GM06990 (cell line): Measurements from ENCODE around the gene GFOD1.

Experiments used
- DNase-seq: peaks from one replicate; pipeline ENCODE4 v3.0.0-alpha.2; 2011; ENCODE audit not compliant: insufficient read length; ENCODE audit errors: extremely low read depth
- H3K27me3 ChIP-seq: replicated peaks from 2 replicates; pipeline ENCODE4 v1.6.0; 2011; ENCODE audit warnings: low read length; ENCODE audit not compliant: control insufficient read depth, insufficient read depth
- H3K36me3 ChIP-seq: 2 replicates; pipeline ENCODE4 v1.5.1; 2011; ENCODE audit warnings: low read length; ENCODE audit not compliant: control insufficient read depth, insufficient read depth
- H3K4me3 ChIP-seq: replicated peaks from 2 replicates; pipeline ENCODE4 v1.5.1; 2011; ENCODE audit warnings: low read depth, mild to moderate bottlenecking, control low read depth, low read length
- TF ChIP-seq, protein P1 (sequence below): IDR thresholded peaks from 2 replicates; pipeline ENCODE4 v1.5.1; 2011; ENCODE audit warnings: low read length, control low read depth, mild to moderate bottlenecking, inconsistent platforms; ENCODE audit not compliant: insufficient read depth, poor library complexity, severe bottlenecking

Gene GFOD1

DNA sequence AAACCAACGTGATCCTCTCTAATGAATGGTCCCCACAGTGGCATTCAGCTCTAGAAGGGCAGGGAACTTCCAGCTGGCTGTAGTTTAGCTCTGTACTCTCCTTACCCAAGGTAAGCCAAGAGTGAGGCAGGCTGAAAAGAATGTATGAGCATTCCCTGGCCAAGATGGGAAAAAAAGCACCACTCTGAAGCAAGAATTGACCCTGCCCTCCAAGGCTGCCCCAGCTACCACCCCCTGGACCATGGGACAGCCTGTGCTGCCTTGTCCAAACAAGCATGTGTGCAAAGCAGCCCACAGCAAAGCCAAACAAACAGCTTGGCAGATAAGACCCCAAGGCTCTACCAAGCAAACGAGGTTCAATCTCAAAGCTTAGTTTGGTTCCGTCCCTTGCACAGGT is 73.9 kb downstream of the GFOD1 start:
- no peak for DNase-seq
- TF ChIP-seq, protein P1, sequence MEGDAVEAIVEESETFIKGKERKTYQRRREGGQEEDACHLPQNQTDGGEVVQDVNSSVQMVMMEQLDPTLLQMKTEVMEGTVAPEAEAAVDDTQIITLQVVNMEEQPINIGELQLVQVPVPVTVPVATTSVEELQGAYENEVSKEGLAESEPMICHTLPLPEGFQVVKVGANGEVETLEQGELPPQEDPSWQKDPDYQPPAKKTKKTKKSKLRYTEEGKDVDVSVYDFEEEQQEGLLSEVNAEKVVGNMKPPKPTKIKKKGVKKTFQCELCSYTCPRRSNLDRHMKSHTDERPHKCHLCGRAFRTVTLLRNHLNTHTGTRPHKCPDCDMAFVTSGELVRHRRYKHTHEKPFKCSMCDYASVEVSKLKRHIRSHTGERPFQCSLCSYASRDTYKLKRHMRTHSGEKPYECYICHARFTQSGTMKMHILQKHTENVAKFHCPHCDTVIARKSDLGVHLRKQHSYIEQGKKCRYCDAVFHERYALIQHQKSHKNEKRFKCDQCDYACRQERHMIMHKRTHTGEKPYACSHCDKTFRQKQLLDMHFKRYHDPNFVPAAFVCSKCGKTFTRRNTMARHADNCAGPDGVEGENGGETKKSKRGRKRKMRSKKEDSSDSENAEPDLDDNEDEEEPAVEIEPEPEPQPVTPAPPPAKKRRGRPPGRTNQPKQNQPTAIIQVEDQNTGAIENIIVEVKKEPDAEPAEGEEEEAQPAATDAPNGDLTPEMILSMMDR: no peak
- Histone ChIP-seq H3K4me3 (no peak overlapping the region), H3K36me3 (peaks cover 2% of the 10 kb centered on the region), H3K27me3 (no peaks in the 10 kb centered on the region)

DNA sequence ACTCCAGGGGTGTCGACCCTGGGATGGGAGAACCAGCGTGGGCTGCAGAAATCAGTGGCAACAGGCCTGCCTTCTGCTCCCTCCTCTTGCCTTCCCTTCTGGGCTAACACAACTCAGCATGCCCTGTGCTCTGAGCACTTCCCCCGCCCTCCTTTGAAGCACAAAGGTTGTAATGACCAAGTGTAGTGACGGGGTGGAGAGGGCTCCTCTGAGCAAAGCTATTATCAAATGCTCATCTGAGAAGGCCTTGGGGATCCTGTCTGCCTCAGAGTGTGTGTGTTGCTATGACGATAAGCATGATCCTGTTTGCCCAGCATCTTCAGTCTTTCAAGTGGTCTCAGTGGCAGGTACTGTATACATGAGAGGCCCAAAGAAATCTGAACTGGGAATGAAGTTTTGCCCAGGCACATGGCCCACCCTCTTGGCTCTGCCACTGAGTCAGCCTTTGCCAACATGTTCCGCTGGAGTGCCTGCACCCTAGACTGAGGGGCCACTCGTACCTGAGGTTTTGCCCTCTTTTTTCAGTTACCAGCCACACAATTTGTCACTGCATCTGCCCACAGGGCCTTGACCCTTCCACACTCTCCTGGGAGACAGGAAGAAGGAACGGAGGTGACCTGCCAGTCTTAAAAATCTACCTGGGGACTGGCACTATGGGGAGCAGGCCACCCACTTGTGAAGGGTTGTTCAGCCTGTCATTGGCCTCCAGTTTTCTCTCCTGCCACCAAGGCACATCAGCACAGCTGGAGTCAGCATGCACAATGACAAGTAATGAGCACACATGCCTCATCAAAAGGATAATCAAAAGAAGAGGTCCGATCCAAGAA is 74.5 kb downstream of the GFOD1 start:
- Histone ChIP-seq H3K36me3 (peaks cover 1% of the 10 kb centered on the region), H3K4me3 (no peak overlapping the region), H3K27me3 (no peaks in the 10 kb centered on the region)
- TF ChIP-seq, protein P1: no peak
- DNase-seq: no peak

- DNase-seq: no peak
- Histone ChIP-seq H3K27me3 (no peaks in the 10 kb centered on the region), H3K36me3 (peaks cover 1% of the 10 kb centered on the region), H3K4me3 (no peak overlapping the region)
- TF ChIP-seq, protein P1: no peak
Measured at GRCh38 chr6:13412211-13412610, 75.2 kb downstream of the GFOD1 start.

DNA sequence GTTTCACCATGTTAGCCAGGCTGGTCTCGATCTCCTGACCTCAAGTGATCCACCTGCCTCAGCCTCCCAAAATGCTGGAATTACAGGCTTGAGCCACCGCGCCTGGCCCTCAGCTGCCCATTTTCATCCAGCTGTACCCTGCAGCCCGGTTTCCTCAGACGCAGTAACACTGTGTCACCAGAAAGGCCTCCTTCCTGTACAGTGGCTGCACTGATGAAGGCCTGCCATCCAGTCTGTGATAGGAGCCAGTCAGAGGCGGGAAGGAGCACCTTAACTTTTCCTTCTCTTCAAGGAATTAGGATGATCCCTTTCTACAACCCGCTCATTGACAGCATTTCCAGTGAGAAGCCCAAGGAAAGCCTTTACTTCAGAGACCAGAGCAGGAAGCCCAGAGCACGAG is 75.9 kb downstream of the GFOD1 start:
- Histone ChIP-seq H3K27me3 (no peaks in the 10 kb centered on the region), H3K4me3 (no peak overlapping the region), H3K36me3 (peaks cover 1% of the 10 kb centered on the region)
- DNase-seq: no peak
- TF ChIP-seq, protein P1: no peak

GRCh38 chr6:13409991-13410390 is 77.4 kb downstream of the GFOD1 start:
- TF ChIP-seq, protein P1: no peak
- Histone ChIP-seq H3K36me3 (no peaks in the 10 kb centered on the region), H3K27me3 (no peaks in the 10 kb centered on the region), H3K4me3 (no peak overlapping the region)
- no peak for DNase-seq
